Measurements from ENCODE around the gene RER1. TPM values are rescaled to one million over a fixed set of nuclear protein-coding genes. Genes with fewer than 3 reads are reported as not detected.

RER1 gene
- total RNA-seq, 1 experiment from 2014 or later = 155 TPM

GRCh38 chr1:2426540-2426939 lies 34.9 kb downstream of the RER1 start:
- Histone ChIP-seq H3K79me2 (ENCODE audit: insufficient read depth, low read length) (no peaks in the 10 kb centered on the region), H3K4me3 (replicated peaks in 1 of 2; ENCODE audit: low read depth in 1 of 2, low read length in 2 of 2) (no peak overlapping the region), H3K27me3 (ENCODE audit: insufficient read depth, low read length) (no peaks in the 10 kb centered on the region), H3K4me2 (ENCODE audit: low read length) (no peak overlapping the region), H3K27ac (ENCODE audit: low read depth, low read length) (no peak overlapping the region), H3K36me3 (ENCODE audit: control insufficient read depth in 1 of 2, insufficient read depth in 2 of 2, low read length in 2 of 2) (no peaks in the 10 kb centered on the region), H3K9ac (ENCODE audit: low read length) (no peak overlapping the region), H2AFZ (ENCODE audit: low read depth, low read length, poor library complexity, severe bottlenecking) (no peak overlapping the region), H4K20me1 (ENCODE audit: insufficient read depth) (no peaks in the 10 kb centered on the region), H3K9me2 (ENCODE audit: insufficient read depth) (no peaks in the 10 kb centered on the region), H3K9me3 (ENCODE audit: control insufficient read depth in 1 of 2, insufficient read depth in 1 of 2, low read depth in 1 of 2, low read length in 2 of 2) (peaks cover 3 to 15% of the 10 kb centered on the region in 2 experiments; a peak in 2 of 4 replicates), H3K4me1 (ENCODE audit: control insufficient read depth in 1 of 2, insufficient read depth in 2 of 2, low read length in 2 of 2) (no peaks in the 10 kb centered on the region)
- intact Hi-C loops (cut with micrococcal nuclease) = no loop called here
- ChIA-PET POLR2A (no interaction called here), RAD21 (ENCODE audit: low non-redundant PET in 1 of 2, low total read pairs in 2 of 2, uncharacterized antibody in 2 of 2, unreplicated experiment in 2 of 2) (no interaction called here), CTCF (no interaction called here)
- ATAC-seq = no peak
- DNase-seq (ENCODE audit: low read depth, low spot score) = no peak
- no peak for TF ChIP-seq EZH2 (IDR thresholded peaks at IDR 0.05)
- TF ChIP-seq EGR1 (IDR thresholded peaks at IDR 0.05; ENCODE audit: low read depth) = no peak
- no peak for TF ChIP-seq POLR2A (IDR thresholded peaks at IDR 0.05; ENCODE audit: borderline replicate concordance, extremely low read depth, insufficient read depth, insufficient read length)
- no peak for TF ChIP-seq YY1 (IDR thresholded peaks at IDR 0.05; ENCODE audit: extremely low read depth, insufficient replicate concordance, low read depth, low read length)
- no peak for TF ChIP-seq ATF3 (IDR thresholded peaks at IDR 0.05)
- no peak for TF ChIP-seq REST (IDR thresholded peaks at IDR 0.05; ENCODE audit: low read depth)
- TF ChIP-seq MAX (IDR thresholded peaks at IDR 0.05) = no peak
- no peak for TF ChIP-seq SRF (IDR thresholded peaks at IDR 0.05; ENCODE audit: low read depth)
- no peak for TF ChIP-seq ZFX (IDR thresholded peaks at IDR 0.05)
- no peak for TF ChIP-seq TCF7L2 (IDR thresholded peaks at IDR 0.05; ENCODE audit: borderline replicate concordance, extremely low read depth, insufficient read depth, insufficient read length)
- no peak for TF ChIP-seq POLR2AphosphoS5 (IDR thresholded peaks at IDR 0.05; ENCODE audit: low read depth, low read length)
- TF ChIP-seq FOSL1 (IDR thresholded peaks at IDR 0.05; ENCODE audit: low read depth) = no peak
- TF ChIP-seq ELF1 (IDR thresholded peaks at IDR 0.05; ENCODE audit: borderline replicate concordance, low read depth) = no peak
- TF ChIP-seq CTCF (IDR thresholded peaks at IDR 0.05 in 2 of 3, conservative IDR thresholded peaks at IDR 0.05 in 1 of 3; ENCODE audit: borderline replicate concordance in 1 of 3, insufficient read depth in 1 of 3, low read depth in 2 of 3, low read length in 2 of 3) = no peak
- TF ChIP-seq CBX3 (IDR thresholded peaks at IDR 0.05; ENCODE audit: low read depth) = no peak
- TF ChIP-seq ZBTB33 (IDR thresholded peaks at IDR 0.05; ENCODE audit: extremely low read depth, insufficient replicate concordance, low read length) = no peak
- no peak for TF ChIP-seq JUND (IDR thresholded peaks at IDR 0.05)
- TF ChIP-seq ZNF274 (IDR thresholded peaks at IDR 0.05; ENCODE audit: low read depth, low read length) = no peak
- no peak for TF ChIP-seq SIN3A (IDR thresholded peaks at IDR 0.05; ENCODE audit: low read depth)
- no TSS peak for BruUV-seq (replicated peaks)
